IMR-90 (cell line): ENCODE measurements around the gene CTSH. TPM values are rescaled to one million over a fixed set of nuclear protein-coding genes. Genes with fewer than 3 reads are reported as not detected.
A peak's percentile ranks its signal among the peaks of the same experiment; 100 is the strongest.

Experiments
- ATAC-seq: fragments of 200-7000 bp; cut with Tn5 transposase; 2 replicates; pipeline ENCODE4 v1.9.1; 2020; ENCODE audit warnings: low read depth, mild to moderate bottlenecking, moderate library complexity
- BruUV-seq: library from RNA; stranded (reverse); fragments of 400-500 nt; replicated peaks from 2 replicates; lab custom pipeline; 2021; lab: Mats Ljungman, UMichigan
- CTCF ChIA-PET: fragments of 300-600 bp; formaldehyde crosslinking; extraction: SDS; loops from one replicate; lab custom pipeline; 2021; ENCODE audit warnings: antibody characterized with exemption; lab: Yijun Ruan, JAX
- POLR2A ChIA-PET: fragments of 300-600 bp; sonication (Branson Sonifier 250); formaldehyde crosslinking; loops from one replicate; lab custom pipeline; 2022; ENCODE audit warnings: antibody characterized with exemption; ENCODE audit not compliant: unreplicated experiment; lab: Charles Lee
- DNase-seq: peaks from one replicate; pipeline ENCODE4 v3.0.0; 2013
- H2AFZ ChIP-seq: replicated peaks from 2 replicates; pipeline ENCODE3; 2013; ENCODE audit warnings: low read length, mild to moderate bottlenecking; ENCODE audit not compliant: poor library complexity
- H2AK5ac ChIP-seq: 2 replicates; pipeline ENCODE4 v1.6.1; 2013; ENCODE audit warnings: low read depth, low read length, inconsistent platforms
- H2AK9ac ChIP-seq: replicated peaks from 2 replicates; pipeline ENCODE3; 2013; ENCODE audit warnings: mild to moderate bottlenecking, low read depth, low read length, moderate library complexity; ENCODE audit not compliant: poor library complexity
- H2BK120ac ChIP-seq: 2 replicates; pipeline ENCODE4 v1.6.1; 2013; ENCODE audit warnings: low read depth, low read length, inconsistent platforms
- H2BK15ac ChIP-seq: 3 replicates; pipeline ENCODE4 v1.6.1; 2013; ENCODE audit warnings: low read depth, low read length, inconsistent platforms
- H2BK20ac ChIP-seq: 2 replicates; pipeline ENCODE4 v1.6.1; 2013; ENCODE audit warnings: low read depth, mild to moderate bottlenecking, inconsistent platforms, low read length, moderate library complexity
- H2BK5ac ChIP-seq: 2 replicates; pipeline ENCODE4 v1.6.1; 2013; ENCODE audit warnings: mild to moderate bottlenecking, low read depth, low read length, inconsistent platforms; ENCODE audit not compliant: poor library complexity, severe bottlenecking
- H3K14ac ChIP-seq: replicated peaks from 2 replicates; pipeline ENCODE4 v1.6.1; 2013; ENCODE audit warnings: low read depth, low read length, inconsistent platforms
- H3K18ac ChIP-seq: 2 replicates; pipeline ENCODE4 v1.6.1; 2013; ENCODE audit warnings: low read depth, low read length, control low read depth
- H3K23ac ChIP-seq: 2 replicates; pipeline ENCODE4 v1.6.1; 2013; ENCODE audit warnings: low read depth, low read length, inconsistent platforms
- H3K27ac ChIP-seq: 2 replicates; pipeline ENCODE4 v1.5.1; 2013; ENCODE audit warnings: mild to moderate bottlenecking, control low read depth, low read length; ENCODE audit not compliant: insufficient read depth
- H3K27me3 ChIP-seq: 2 replicates; pipeline ENCODE4 v1.6.1; 2013; ENCODE audit warnings: low read length; ENCODE audit not compliant: control insufficient read depth, insufficient read depth
- H3K36me3 ChIP-seq: 2 replicates; pipeline ENCODE4 v1.6.1; 2013; ENCODE audit warnings: low read length, mixed read lengths; ENCODE audit not compliant: control insufficient read depth, insufficient read depth
- H3K4ac ChIP-seq: 2 replicates; pipeline ENCODE4 v1.6.1; 2013; ENCODE audit warnings: low read depth, low read length, inconsistent platforms
- H3K4me1 ChIP-seq: 2 replicates; pipeline ENCODE4 v1.6.1; 2013; ENCODE audit warnings: low read length, mixed read lengths; ENCODE audit not compliant: control insufficient read depth, insufficient read depth
- H3K4me2 ChIP-seq: 2 replicates; pipeline ENCODE4 v1.6.1; 2013; ENCODE audit warnings: low read depth, mild to moderate bottlenecking, control low read depth, low read length, moderate library complexity
- H3K4me3 ChIP-seq: 2 replicates; pipeline ENCODE4 v1.5.1; 2013; ENCODE audit warnings: low read depth, mild to moderate bottlenecking, control low read depth, low read length, moderate library complexity; ENCODE audit not compliant: insufficient read depth
- H3K56ac ChIP-seq: 2 replicates; pipeline ENCODE4 v1.6.1; 2013; ENCODE audit warnings: low read length, inconsistent platforms; ENCODE audit not compliant: insufficient read depth; ENCODE audit errors: extremely low read depth
- H3K79me1 ChIP-seq, 2 experiments: 2 replicates each; pipeline ENCODE4 v1.6.1; 2013; ENCODE audit warnings: low read length in 2 of 2, inconsistent platforms in 1 of 2, low read depth in 1 of 2
- H3K9ac ChIP-seq: 2 replicates; pipeline ENCODE4 v1.6.1; 2013; ENCODE audit warnings: low read depth, low read length, control low read depth
- H3K9me1 ChIP-seq: 2 replicates; pipeline ENCODE4 v1.6.1; 2013; ENCODE audit warnings: low read length, inconsistent platforms; ENCODE audit not compliant: insufficient read depth
- H3K9me3 ChIP-seq: 2 replicates; pipeline ENCODE4 v1.6.1; 2013; ENCODE audit warnings: low read length; ENCODE audit not compliant: control insufficient read depth, insufficient read depth
- H4K20me1 ChIP-seq: 2 replicates; pipeline ENCODE4 v1.6.1; 2013; ENCODE audit warnings: low read length, inconsistent platforms; ENCODE audit not compliant: insufficient read depth
- H4K5ac ChIP-seq: 2 replicates; pipeline ENCODE4 v1.6.1; 2013; ENCODE audit warnings: mild to moderate bottlenecking, low read depth, low read length, control low read depth
- H4K8ac ChIP-seq, 2 experiments: 2 replicates each; pipeline ENCODE4 v1.6.1; 2013; ENCODE audit warnings: low read depth in 2 of 2, low read length in 2 of 2, control low read depth in 1 of 2, inconsistent platforms in 1 of 2
- H4K91ac ChIP-seq: 2 replicates; pipeline ENCODE4 v1.6.1; 2013; ENCODE audit warnings: low read depth, low read length, inconsistent platforms; ENCODE audit not compliant: insufficient read depth
- BHLHE40 ChIP-seq: fragments of 150-350 bp; IDR thresholded peaks from 2 replicates; pipeline ENCODE4 v1.6.1; 2016; ENCODE audit warnings: mild to moderate bottlenecking, low read depth, low read length
- CEBPB ChIP-seq: IDR thresholded peaks from 2 replicates; pipeline ENCODE4 v1.6.1; 2012; ENCODE audit warnings: low read depth, low read length, improper control_type of control experiment
- CHD1 ChIP-seq: IDR thresholded peaks from 2 replicates; pipeline ENCODE4 v1.6.1; 2012; ENCODE audit warnings: low read depth, low read length, improper control_type of control experiment
- CTCF ChIP-seq: conservative IDR thresholded peaks from 2 replicates; pipeline ENCODE4 v1.5.1; 2012; ENCODE audit warnings: mild to moderate bottlenecking, low read depth, low read length, improper control_type of control experiment
- FOS ChIP-seq: fragments of 150-350 bp; IDR thresholded peaks from 2 replicates; pipeline ENCODE4 v1.6.1; 2016; ENCODE audit warnings: low read depth, low read length
- MAFK ChIP-seq: IDR thresholded peaks from 2 replicates; pipeline ENCODE4 v1.6.1; 2012; ENCODE audit warnings: low read depth, low read length, improper control_type of control experiment
- MAZ ChIP-seq: IDR thresholded peaks from 2 replicates; pipeline ENCODE4 v1.6.1; 2012; ENCODE audit warnings: low read depth, mild to moderate bottlenecking, low read length, improper control_type of control experiment, moderate library complexity, borderline replicate concordance
- MXI1 ChIP-seq: IDR thresholded peaks from 2 replicates; pipeline ENCODE4 v1.6.1; 2012; ENCODE audit warnings: low read depth, mild to moderate bottlenecking, low read length, moderate library complexity, borderline replicate concordance
- NFE2L2 ChIP-seq: fragments of 150-350 bp; IDR thresholded peaks from 2 replicates; pipeline ENCODE4 v1.6.1; 2016; ENCODE audit warnings: low read depth, mild to moderate bottlenecking, low read length
- POLR2A ChIP-seq: IDR thresholded peaks from 2 replicates; pipeline ENCODE4 v1.6.1; 2012; ENCODE audit warnings: mild to moderate bottlenecking, low read depth, low read length
- RAD21 ChIP-seq: IDR thresholded peaks from 2 replicates; pipeline ENCODE4 v1.6.1; 2012; ENCODE audit warnings: low read length, improper control_type of control experiment
- RCOR1 ChIP-seq: IDR thresholded peaks from 2 replicates; pipeline ENCODE4 v1.6.1; 2012; ENCODE audit warnings: mild to moderate bottlenecking, low read length, improper control_type of control experiment; ENCODE audit not compliant: insufficient replicate concordance
- RFX5 ChIP-seq: IDR thresholded peaks from 2 replicates; pipeline ENCODE4 v1.8.0; 2012; ENCODE audit warnings: low read depth, mild to moderate bottlenecking, low read length, moderate library complexity
- SMC3 ChIP-seq: fragments of 150-350 bp; IDR thresholded peaks from 2 replicates; pipeline ENCODE4 v1.6.1; 2016; ENCODE audit warnings: low read depth, mild to moderate bottlenecking, antibody characterized with exemption, low read length, moderate library complexity
- WGBS, 2 experiments: methylation state at CpG; one replicate each; pipeline versions ENCODE4 v1.1.5 to v1.1.7; 2013; ENCODE audit warnings: missing lambda C conversion rate in 2 of 2; ENCODE audit not compliant: insufficient read length in 1 of 2; ENCODE audit errors: extremely low coverage in 2 of 2; 5-methylcytosine and 5-hydroxymethylcytosine counted together
- dilution Hi-C: fragments of 300-500 bp; cut with HindIII; formaldehyde crosslinking; loops from one replicate; pipeline ENCODE4 v1.14.3; 2018; ENCODE audit warnings: low sequenced_read_pairs; ENCODE audit not compliant: unreplicated experiment
- in situ Hi-C: fragments of 300-500 bp; cut with MboI; formaldehyde crosslinking; loops from 3 replicates; pipeline ENCODE4 v1.14.3; 2019; ENCODE audit warnings: low sequenced_read_pairs, inconsistent platforms, mixed read lengths
- intact Hi-C: fragments of 100-400 bp; cut with micrococcal nuclease; formaldehyde crosslinking; loops from 2 replicates; pipeline ENCODE4 v1.10.0; 2022
- polyA plus RNA-seq, 3 experiments: library from polyadenylated mRNA; depleted of rRNA; stranded (reverse); fragments of >200 nt; gene quantifications; 2 replicates each; pipeline ENCODE4 v1.2.3, GENCODE V29; 2012; ENCODE audit warnings: low replicate concordance in 1 of 3
- total RNA-seq: library from RNA; depleted of rRNA; stranded (reverse); fragments of >200 nt; gene quantifications from 2 replicates; pipeline ENCODE4 v1.2.3, GENCODE V29; 2012
- TF ChIP-seq, protein P1 (sequence below): fragments of 150-350 bp; IDR thresholded peaks from 2 replicates; pipeline ENCODE4 v1.6.1; 2017; ENCODE audit warnings: mild to moderate bottlenecking, antibody characterized with exemption, low read length, low read depth
- TF ChIP-seq, protein P2 (sequence below): fragments of 150-350 bp; IDR thresholded peaks from 2 replicates; pipeline ENCODE4 v1.6.1; 2016; ENCODE audit warnings: low read depth, mild to moderate bottlenecking, low read length, moderate library complexity, borderline replicate concordance

The CTSH gene
- total and polyA plus RNA-seq, 2 of the 4 experiments (the other 2 are of a cell fraction): 11.7 to 13.9 TPM

DNA sequence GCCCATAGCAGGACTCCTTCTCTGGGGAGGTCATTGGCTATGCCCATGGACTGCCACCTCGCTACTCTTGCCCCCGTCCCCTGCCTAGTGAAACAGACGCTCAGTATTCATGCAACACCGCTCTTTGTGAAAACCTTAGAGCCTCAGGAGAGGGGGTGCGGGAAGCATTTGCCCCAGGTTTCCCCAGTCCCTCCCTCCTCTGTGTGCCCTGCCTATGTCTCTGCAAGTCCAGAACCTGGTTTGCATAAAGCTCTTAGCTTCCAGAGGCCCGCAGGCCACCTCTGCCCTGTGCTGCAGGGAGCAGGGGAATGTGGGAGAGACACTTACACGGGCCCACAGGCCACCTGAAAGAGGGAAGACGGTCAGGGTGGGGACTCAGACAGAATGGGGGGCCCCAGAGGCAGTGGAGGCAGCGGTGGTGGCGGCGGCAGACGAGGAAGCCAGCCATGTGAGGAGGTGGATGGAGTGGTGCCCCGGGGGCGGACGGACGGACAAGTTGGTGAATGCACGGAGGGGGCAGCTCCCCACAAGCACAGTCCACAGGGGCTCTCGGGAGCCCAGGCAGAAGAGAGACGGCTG, 33.8 kb upstream of the CTSH start:
- Histone ChIP-seq H3K27me3 (no peaks in the 10 kb centered on the region; the same call in 1 of the 2 replicates), H4K8ac (no peak overlapping the region; a peak in 1 of 4 replicates), H3K9me1 (0 out of 2 replicates have a peak, but pooled peaks cover 3% of the 10 kb centered on the region), H3K18ac (no peak overlapping the region), H2AK5ac (peak overlapping the region; percentile 44; the same call in 1 of the 2 replicates), H3K9ac (no peak overlapping the region), H3K4ac (0 out of 2 replicates have a peak overlapping the region, but pooled peaks have one; percentile 72), H3K36me3 (no peaks in the 10 kb centered on the region), H2BK120ac (no peak overlapping the region), H3K4me3 (no peak overlapping the region), H4K20me1 (no peaks in the 10 kb centered on the region), H2BK5ac (no peak overlapping the region), H2AFZ (no peak overlapping the region), H3K23ac (no peak overlapping the region), H4K5ac (no peak overlapping the region), H3K79me1 (no peaks in the 10 kb centered on the region), H3K4me2 (no peak overlapping the region), H3K9me3 (no peaks in the 10 kb centered on the region), H2BK20ac (no peak overlapping the region), H3K56ac (no peak overlapping the region), H4K91ac (no peak overlapping the region), H2BK15ac (no peak overlapping the region), H2AK9ac (peak overlapping the region; percentile 80), H3K4me1 (no peaks in the 10 kb centered on the region), H3K27ac (no peak overlapping the region), H3K14ac (no peak overlapping the region)
- TF ChIP-seq SMC3: no peak
- no peak for TF ChIP-seq RAD21
- TF ChIP-seq, protein P1, sequence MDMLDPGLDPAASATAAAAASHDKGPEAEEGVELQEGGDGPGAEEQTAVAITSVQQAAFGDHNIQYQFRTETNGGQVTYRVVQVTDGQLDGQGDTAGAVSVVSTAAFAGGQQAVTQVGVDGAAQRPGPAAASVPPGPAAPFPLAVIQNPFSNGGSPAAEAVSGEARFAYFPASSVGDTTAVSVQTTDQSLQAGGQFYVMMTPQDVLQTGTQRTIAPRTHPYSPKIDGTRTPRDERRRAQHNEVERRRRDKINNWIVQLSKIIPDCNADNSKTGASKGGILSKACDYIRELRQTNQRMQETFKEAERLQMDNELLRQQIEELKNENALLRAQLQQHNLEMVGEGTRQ: no peak
- no peak for TF ChIP-seq CEBPB
- TF ChIP-seq MAFK: no peak
- no peak for TF ChIP-seq MAZ
- TF ChIP-seq RCOR1: no peak
- TF ChIP-seq CTCF: no peak
- no peak for TF ChIP-seq POLR2A
- no peak for TF ChIP-seq RFX5
- TF ChIP-seq FOS: no peak
- no peak for TF ChIP-seq BHLHE40
- TF ChIP-seq CHD1: no peak
- TF ChIP-seq MXI1: no peak
- no peak for TF ChIP-seq NFE2L2
- TF ChIP-seq, protein P2, sequence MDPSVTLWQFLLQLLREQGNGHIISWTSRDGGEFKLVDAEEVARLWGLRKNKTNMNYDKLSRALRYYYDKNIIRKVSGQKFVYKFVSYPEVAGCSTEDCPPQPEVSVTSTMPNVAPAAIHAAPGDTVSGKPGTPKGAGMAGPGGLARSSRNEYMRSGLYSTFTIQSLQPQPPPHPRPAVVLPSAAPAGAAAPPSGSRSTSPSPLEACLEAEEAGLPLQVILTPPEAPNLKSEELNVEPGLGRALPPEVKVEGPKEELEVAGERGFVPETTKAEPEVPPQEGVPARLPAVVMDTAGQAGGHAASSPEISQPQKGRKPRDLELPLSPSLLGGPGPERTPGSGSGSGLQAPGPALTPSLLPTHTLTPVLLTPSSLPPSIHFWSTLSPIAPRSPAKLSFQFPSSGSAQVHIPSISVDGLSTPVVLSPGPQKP: no peak
- CTCF ChIA-PET: interaction anchor here (0.6 to 1.5 kb wide), 3 partner anchors 13 to 121 kb away, joined by 3 to 4 read pairs (median 3); no protein-coding TSS in a partner anchor
- intact Hi-C loops: loop anchor here (2.0 kb wide), 1 partner anchor 68 kb away; no protein-coding TSS in a partner anchor
- 80% methylated on average over 2 of the region's 19 CpGs; no CpG with 5 or more reads in 1 of the 2 experiments for WGBS, 2 experiments
- no peak for DNase-seq
- dilution Hi-C loops: no loop called here
- POLR2A ChIA-PET: no interaction called here
- ATAC-seq: no peak
- in situ Hi-C loops: no loop called here
- BruUV-seq: no TSS peak
